Measurements from ENCODE around the gene TBX10.
"Not testable (repeated sequence)": the region's sequence is repeated elsewhere in the genome, so short reads cannot be mapped to it uniquely, and the experiment has no call there.

Gene TBX10

DNA sequence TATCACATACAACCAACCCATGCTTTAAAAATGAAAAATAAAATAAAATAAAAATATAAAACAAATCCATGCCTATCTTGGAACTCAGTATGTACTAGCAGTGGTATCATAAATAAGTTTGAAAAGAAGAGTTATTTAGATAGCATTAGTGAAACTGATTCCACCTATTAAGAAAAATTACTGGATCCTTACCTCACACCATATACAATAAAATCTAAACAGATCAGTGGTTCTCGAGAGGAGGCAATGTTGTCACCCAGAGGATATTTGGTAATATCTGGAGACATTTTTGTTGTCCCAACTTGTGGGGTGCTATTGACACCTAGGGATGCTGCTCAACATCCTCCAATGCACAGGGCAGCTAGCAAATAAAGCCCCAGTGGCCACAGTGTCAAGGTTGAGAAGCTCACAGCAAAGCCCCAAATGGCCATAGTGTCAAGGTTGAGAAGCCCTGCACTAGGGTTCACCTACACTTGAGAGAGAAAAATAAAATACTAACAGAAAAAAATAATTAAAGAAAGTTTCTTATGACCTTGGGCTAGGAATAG is 42.7 kb downstream of the TBX10 start:
- no peak for DNase-seq

DNA sequence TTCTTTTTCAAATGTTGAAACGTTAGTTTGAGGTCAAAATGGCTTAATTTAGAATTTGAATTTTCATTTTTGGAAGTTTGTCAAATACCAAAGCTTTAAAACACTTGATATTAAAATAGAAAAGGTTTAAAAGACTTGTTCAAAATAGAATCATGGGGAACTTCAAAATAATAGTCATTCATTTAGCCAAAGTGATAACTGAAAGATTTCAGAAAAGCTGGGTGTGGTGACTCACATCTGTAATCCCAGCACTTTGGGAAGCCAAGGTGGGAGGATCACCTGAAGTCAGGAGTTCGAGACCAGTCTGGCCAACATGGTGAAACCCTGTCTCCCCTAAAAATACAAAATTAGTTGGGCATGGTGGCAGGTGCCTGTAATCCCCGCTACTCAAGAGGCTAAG is 45.1 kb downstream of the TBX10 start:
- DNase-seq, result no peak

DNA sequence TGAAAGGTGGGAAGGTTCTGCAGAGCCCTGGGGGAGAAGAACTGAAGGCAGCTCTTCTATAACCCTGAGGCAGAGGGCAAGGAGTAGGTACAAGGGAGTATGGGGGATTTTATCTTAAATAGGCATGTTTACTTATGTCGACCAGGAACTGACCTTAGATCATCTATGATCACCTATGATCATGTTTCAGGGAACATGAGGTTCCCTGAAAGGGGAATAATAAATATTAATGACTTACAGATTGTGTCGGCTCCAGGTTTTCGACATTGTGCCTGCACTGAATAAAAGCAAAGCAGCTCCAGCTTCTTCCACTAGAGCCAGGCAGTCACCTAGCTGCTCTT is 46.0 kb downstream of the TBX10 start:
- no peak for DNase-seq

DNA sequence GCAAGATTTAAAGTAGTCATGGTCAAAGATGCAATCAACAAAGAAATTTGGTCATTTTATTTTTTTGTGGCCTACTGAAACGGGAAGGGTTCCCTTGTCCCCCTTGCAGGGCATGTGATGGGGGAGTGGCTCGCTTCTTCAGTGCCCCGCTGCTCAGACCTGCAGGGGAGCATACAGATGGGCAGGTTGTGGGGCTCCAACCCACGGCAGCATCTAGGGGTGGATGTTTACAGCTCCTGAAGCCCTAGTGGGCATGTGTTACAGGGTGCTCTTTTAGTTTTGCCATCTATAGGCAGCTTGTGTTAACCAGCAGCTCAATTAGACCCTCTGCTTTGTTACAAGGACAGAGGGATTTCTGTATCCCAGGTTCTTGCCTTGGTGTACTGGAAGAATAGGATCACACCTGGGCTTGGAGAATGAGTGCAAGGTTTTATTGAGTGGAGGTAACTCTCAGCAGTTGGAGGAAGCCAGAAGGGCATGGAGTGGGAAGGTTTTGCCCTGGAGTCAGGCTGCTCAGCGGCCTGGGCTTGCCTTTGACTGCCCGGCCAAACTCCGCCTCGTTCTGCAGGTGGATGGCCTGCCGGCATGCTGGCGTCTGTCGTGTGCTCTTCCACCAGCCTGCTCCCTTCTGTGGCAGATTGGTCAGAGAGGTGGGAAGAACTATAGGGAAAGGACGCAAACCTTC is 46.5 kb downstream of the TBX10 start:
- no peak for DNase-seq

DNA sequence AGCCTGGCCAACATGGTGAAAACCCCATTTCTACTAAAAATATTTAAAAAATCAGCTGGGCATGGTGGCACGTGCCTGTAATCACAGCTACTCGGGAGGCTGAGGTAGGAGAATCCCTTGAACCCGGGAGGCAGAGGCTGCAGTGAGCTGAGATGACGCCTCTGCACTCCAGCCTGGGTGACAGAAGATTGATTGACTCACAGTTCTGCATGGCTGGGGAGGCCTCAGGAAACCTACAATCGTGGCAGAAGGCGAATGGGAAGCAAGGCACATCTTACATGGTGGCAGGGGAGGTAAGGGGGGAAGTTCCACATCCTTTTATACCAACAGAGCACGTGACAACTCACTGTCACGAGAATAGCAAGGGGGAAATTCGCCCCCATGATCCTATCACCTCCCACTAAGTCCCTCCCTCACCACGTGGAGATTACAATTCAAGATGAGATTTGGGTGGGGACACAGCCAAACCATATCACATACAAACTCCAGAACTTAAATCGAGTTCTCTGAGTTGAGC is 50.6 kb downstream of the TBX10 start:
- DNase-seq, result not testable (repeated sequence)

DNA sequence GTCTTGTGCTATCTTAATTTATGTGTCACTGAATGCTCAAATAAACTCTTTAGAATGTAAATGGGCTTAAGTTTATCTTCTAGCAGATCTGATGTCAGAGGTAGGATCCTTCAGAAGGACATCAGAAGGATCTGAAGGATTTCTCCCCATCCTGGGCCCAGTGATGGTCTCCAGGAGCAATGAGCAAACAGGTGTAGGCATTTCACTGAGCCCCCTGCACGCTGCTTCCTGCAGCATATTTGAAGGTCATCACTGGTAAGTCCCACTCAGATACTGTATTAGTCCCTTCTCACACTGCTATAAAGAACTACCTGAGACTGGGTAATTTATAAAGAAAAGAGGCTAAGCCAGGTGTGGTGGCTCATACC is 51.4 kb downstream of the TBX10 start:
- DNase-seq, result no peak

DNA sequence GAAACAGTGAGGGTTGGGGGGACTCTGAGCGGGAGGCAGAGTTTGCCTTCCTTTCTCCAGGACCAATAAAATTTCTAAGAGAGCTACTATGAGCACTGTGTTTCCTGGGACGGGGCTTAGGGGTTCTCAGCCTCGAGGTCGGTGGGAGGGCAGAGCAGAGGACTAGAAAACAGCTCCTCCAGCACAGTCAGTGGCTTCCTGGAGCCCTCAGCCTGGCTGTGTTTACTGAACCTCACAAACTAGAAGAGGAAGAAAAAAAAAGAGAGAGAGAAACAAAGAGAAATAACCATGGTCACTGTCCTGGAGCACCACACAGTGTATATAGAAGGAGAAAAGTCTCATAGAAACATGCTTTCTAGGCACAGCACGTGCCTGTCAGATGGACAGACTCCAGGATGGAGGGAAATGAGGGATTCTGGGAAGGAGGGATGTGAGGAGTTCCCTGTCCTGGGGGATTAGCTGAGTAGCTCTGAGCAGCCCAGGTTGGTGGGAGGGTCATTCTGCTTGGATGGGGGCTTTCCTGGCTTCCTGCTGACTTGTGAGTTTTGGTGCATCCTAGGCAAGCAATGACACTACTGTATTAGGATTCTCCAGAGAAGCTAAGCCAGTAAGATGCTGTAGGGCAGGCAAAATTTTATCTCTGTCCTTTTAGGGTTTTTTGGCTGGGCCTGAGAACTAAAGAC is 52.9 kb downstream of the TBX10 start:
- no peak for DNase-seq

DNA sequence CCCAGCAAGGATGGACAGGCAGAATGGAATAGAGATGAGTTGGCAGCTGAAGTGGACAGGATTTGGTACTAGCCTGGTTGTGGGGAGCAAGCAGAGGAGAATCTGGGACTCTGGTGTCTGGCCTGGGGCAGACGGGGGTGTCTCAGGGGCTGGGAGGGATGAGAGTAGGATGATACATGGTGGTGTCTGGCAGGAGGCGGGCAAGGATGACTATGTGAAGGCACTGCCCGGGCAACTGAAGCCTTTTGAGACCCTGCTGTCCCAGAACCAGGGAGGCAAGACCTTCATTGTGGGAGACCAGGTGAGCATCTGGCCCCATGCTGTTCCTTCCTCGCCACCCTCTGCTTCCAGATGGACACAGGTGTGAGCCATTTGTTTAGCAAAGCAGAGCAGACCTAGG is 53.7 kb downstream of the TBX10 start:
- DNase-seq, result no peak

DNA sequence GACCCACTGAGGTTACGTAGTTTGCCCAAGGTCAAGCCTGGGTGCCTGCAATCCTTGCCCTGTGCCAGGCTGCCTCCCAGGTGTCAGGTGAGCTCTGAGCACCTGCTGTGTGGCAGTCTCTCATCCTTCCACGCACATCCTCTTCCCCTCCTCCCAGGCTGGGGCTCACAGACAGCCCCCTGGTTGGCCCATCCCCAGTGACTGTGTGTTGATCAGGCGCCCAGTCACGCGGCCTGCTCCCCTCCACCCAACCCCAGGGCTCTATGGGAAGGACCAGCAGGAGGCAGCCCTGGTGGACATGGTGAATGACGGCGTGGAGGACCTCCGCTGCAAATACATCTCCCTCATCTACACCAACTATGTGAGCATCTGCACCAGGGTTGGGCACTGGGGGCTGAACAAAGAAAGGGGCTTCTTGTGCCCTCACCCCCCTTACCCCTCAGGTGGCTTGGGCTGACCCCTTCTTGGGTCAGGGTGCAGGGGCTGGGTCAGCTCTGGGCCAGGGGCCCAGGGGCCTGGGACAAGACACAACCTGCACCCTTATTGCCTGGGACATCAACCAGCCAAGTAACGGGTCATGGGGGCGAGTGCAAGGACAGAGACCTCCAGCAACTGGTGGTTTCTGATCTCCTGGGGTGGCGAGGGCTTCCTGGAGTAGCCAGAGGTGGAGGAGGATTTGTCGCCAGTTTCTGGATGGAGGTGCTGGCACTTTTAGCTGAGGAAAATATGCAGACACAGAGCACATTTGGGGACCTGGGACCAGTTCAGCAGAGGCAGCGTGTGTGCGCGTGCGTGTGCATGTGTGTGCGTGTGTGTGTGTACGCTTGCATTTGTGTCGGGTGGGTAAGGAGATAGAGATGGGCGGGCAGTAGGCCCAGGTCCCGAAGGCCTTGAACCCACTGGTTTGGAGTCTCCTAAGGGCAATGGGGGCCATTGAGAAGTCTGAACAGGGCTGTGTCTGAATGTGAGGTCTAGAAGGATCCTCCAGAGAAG is 54.4 kb downstream of the TBX10 start:
- no peak for DNase-seq

DNA sequence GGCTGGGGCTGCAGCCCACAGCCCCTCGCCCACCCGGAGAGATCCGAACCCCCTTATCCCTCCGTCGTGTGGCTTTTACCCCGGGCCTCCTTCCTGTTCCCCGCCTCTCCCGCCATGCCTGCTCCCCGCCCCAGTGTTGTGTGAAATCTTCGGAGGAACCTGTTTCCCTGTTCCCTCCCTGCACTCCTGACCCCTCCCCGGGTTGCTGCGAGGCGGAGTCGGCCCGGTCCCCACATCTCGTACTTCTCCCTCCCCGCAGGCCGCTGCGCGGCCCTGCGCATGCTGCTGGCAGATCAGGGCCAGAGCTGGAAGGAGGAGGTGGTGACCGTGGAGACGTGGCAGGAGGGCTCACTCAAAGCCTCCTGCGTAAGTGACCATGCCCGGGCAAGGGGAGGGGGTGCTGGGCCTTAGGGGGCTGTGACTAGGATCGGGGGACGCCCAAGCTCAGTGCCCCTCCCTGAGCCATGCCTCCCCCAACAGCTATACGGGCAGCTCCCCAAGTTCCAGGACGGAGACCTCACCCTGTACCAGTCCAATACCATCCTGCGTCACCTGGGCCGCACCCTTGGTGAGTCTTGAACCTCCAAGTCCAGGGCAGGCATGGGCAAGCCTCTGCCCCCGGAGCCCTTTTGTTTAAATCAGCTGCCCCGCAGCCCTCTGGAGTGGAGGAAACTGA is 55.2 kb downstream of the TBX10 start:
- peak; percentile 44 for DNase-seq

DNA sequence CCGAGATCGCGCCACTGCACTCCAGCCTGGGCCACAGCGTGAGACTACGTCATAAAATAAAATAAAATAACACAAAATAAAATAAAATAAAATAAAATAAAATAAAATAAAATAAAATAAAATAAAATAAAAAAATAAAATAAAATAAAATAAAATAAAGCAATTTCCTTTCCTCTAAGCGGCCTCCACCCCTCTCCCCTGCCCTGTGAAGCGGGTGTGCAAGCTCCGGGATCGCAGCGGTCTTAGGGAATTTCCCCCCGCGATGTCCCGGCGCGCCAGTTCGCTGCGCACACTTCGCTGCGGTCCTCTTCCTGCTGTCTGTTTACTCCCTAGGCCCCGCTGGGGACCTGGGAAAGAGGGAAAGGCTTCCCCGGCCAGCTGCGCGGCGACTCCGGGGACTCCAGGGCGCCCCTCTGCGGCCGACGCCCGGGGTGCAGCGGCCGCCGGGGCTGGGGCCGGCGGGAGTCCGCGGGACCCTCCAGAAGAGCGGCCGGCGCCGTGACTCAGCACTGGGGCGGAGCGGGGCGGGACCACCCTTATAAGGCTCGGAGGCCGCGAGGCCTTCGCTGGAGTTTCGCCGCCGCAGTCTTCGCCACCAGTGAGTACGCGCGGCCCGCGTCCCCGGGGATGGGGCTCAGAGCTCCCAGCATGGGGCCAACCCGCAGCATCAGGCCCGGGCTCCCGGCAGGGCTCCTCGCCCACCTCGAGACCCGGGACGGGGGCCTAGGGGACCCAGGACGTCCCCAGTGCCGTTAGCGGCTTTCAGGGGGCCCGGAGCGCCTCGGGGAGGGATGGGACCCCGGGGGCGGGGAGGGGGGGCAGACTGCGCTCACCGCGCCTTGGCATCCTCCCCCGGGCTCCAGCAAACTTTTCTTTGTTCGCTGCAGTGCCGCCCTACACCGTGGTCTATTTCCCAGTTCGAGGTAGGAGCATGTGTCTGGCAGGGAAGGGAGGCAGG is 56.0 kb downstream of the TBX10 start, which contains the start of gene GSTP1:
Gene GSTP1 (plus strand): TSS at position 566 of the 958 bp plus-strand sequence. CDS start 32 bp downstream, at position 598.
- DNase-seq, result peak; percentile 90

DNA sequence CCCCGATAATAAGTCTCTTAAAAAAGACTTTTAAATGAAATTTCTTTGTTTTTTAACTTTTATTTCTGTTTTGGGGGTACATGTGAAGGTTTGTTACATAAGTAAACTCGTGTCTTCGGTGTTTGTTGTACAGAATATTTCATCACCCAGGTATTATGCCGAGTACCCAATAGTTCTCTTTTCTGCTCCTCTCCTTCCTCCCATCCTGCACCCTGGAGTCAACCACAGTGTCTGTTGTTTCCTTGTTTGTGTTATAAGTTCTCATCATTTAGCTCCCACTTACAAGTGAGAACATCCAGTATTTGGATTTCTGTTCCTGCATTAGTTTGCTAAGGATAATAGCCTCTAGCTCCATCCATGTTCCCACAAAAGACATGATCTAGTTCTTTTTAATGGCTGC is 57.6 kb downstream of the TBX10 start:
- DNase-seq, result no peak

DNA sequence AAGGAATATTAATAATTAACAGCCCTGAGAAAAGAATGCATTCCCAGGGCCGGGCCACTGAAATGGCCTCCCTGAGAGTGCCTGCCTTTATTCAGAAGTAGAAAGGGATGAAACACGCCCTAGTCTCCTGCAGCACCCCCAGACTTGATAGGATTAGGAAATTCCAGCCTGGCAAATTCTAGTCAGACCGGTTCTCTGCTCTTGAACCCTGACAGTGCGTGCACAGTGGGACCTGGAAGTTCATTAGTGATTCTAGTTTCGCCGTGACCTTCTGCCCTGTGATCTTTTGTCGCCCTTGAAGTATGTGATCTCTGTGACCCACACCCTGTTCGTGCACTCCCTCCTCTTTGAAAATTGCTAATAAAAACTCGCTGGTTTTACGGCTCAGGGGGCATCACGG is 58.1 kb downstream of the TBX10 start:
- no peak for DNase-seq

Data from activated CD4-positive, alpha-beta T cell treated with anti-CD3 and anti-CD28 coated beads, Interleukin-2, Interleukin-6, amounts not matched to agents 100 ng/mL and 50 ng/mL, durations not matched to agents 16 hours and 8 hours (primary cell).